ENCODE data around the gene UBN1. TPM values are rescaled to one million over a fixed set of nuclear protein-coding genes. Genes with fewer than 3 reads are reported as not detected.

Gene UBN1
- polyA plus RNA-seq, 3 donors = 5.3 to 24.5 (median 7.3) TPM

- Histone ChIP-seq H3K9ac (ENCODE audit: insufficient read depth, low read length, poor library complexity, severe bottlenecking) (no peak overlapping the region), H3K4me1 (ENCODE audit: control insufficient read depth in 1 of 2, insufficient read depth in 2 of 2, low read length in 2 of 2) (no peaks in the 10 kb centered on the region), H3K27ac (ENCODE audit: low read depth in 1 of 2, low read length in 2 of 2) (no peak overlapping the region), H3K9me3 (replicated peaks in 1 of 2; ENCODE audit: control insufficient read depth in 1 of 2, insufficient read depth in 1 of 2, low read length in 2 of 2) (no peaks in the 10 kb centered on the region), H2AFZ (ENCODE audit: insufficient read depth, low read depth, low read length, poor library complexity, severe bottlenecking) (no peak overlapping the region), H3K4me3 (replicated peaks in 1 of 3; ENCODE audit: low read depth in 2 of 3, low read length in 3 of 3) (no peak overlapping the region), H3K4me2 (replicated peaks; ENCODE audit: extremely low read depth, low read length, poor library complexity, severe bottlenecking) (no peak overlapping the region), H4K20me1 (ENCODE audit: insufficient read depth, low read length) (no peaks in the 10 kb centered on the region), H3K36me3 (replicated peaks in 1 of 2; ENCODE audit: control insufficient read depth in 1 of 2, insufficient read depth in 2 of 2, low read length in 2 of 2) (no peaks in the 10 kb centered on the region), H3K27me3 (ENCODE audit: control insufficient read depth in 2 of 2, insufficient read depth in 2 of 2, low read length in 2 of 2) (no peaks in the 10 kb centered on the region), H3K79me2 (ENCODE audit: insufficient read depth, low read length) (no peaks in the 10 kb centered on the region)
- H3K36me3 Mint-ChIP-seq = no peaks in the 10 kb centered on the region
- H3K27ac Mint-ChIP-seq = no peak overlapping the region
- no peaks in the 10 kb centered on the region for H3K9me3 Mint-ChIP-seq
- no peak for DNase-seq
- intact Hi-C loops (cut with micrococcal nuclease) = no loop called here
- no peak overlapping the region for H3K4me3 Mint-ChIP-seq
- no peak for TF ChIP-seq CTCF (IDR thresholded peaks at IDR 0.05)
- no peaks in the 10 kb centered on the region for H3K4me1 Mint-ChIP-seq
- H3K27me3 Mint-ChIP-seq (ENCODE audit: low read depth in 3 of 3) = peaks cover 2 to 7% (median 2%) of the 10 kb centered on the region in 3 donors
- WGBS (ENCODE audit: insufficient coverage) = 92% methylated on average over 6 of the region's 7 CpGs
Observed at GRCh38 chr16:4913130-4913773, 66.0 kb downstream of the UBN1 start.

- H3K4me1 ChIP-seq (ENCODE audit: control insufficient read depth in 1 of 2, insufficient read depth in 2 of 2, low read length in 2 of 2) = no peaks in the 10 kb centered on the region
- H3K27ac ChIP-seq (ENCODE audit: low read depth in 1 of 2, low read length in 2 of 2) = no peak overlapping the region
- H3K27ac Mint-ChIP-seq = no peak overlapping the region
- H3K9me3 Mint-ChIP-seq = no peaks in the 10 kb centered on the region
- no peaks in the 10 kb centered on the region for H3K4me1 Mint-ChIP-seq
- WGBS (ENCODE audit: insufficient coverage) = 91% methylated on average over 13 of the region's 15 CpGs
- H3K4me3 Mint-ChIP-seq = no peak overlapping the region
- DNase-seq = no peak
- no peaks in the 10 kb centered on the region for H3K27me3 ChIP-seq (ENCODE audit: control insufficient read depth in 2 of 2, insufficient read depth in 2 of 2, low read length in 2 of 2)
- no peaks in the 10 kb centered on the region for H4K20me1 ChIP-seq (ENCODE audit: insufficient read depth, low read length)
- no peaks in the 10 kb centered on the region for H3K36me3 Mint-ChIP-seq
- no peak overlapping the region for H3K4me3 ChIP-seq (replicated peaks in 1 of 3; ENCODE audit: low read depth in 2 of 3, low read length in 3 of 3)
- H3K4me2 ChIP-seq (replicated peaks; ENCODE audit: extremely low read depth, low read length, poor library complexity, severe bottlenecking) = no peak overlapping the region
- no peaks in the 10 kb centered on the region for H3K9me3 ChIP-seq (replicated peaks in 1 of 2; ENCODE audit: control insufficient read depth in 1 of 2, insufficient read depth in 1 of 2, low read length in 2 of 2)
- intact Hi-C loops (cut with micrococcal nuclease) = no loop called here
- no peak overlapping the region for H2AFZ ChIP-seq (ENCODE audit: insufficient read depth, low read depth, low read length, poor library complexity, severe bottlenecking)
- H3K9ac ChIP-seq (ENCODE audit: insufficient read depth, low read length, poor library complexity, severe bottlenecking) = no peak overlapping the region
- no peaks in the 10 kb centered on the region for H3K79me2 ChIP-seq (ENCODE audit: insufficient read depth, low read length)
- H3K27me3 Mint-ChIP-seq (ENCODE audit: low read depth in 3 of 3) = peaks cover 3 to 12% (median 6%) of the 10 kb centered on the region in 3 donors
- no peak for TF ChIP-seq CTCF (IDR thresholded peaks at IDR 0.05)
- H3K36me3 ChIP-seq (replicated peaks in 1 of 2; ENCODE audit: control insufficient read depth in 1 of 2, insufficient read depth in 2 of 2, low read length in 2 of 2) = no peaks in the 10 kb centered on the region
Observed at GRCh38 chr16:4913774-4914525, 66.7 kb downstream of the UBN1 start.
